ENCODE results near the gene SLC37A4.

- TF ChIP-seq POLR2A (IDR thresholded peaks at IDR 0.05; ENCODE audit: extremely low read depth, insufficient read length), result peak; percentile 13
- TF ChIP-seq, protein P1, sequence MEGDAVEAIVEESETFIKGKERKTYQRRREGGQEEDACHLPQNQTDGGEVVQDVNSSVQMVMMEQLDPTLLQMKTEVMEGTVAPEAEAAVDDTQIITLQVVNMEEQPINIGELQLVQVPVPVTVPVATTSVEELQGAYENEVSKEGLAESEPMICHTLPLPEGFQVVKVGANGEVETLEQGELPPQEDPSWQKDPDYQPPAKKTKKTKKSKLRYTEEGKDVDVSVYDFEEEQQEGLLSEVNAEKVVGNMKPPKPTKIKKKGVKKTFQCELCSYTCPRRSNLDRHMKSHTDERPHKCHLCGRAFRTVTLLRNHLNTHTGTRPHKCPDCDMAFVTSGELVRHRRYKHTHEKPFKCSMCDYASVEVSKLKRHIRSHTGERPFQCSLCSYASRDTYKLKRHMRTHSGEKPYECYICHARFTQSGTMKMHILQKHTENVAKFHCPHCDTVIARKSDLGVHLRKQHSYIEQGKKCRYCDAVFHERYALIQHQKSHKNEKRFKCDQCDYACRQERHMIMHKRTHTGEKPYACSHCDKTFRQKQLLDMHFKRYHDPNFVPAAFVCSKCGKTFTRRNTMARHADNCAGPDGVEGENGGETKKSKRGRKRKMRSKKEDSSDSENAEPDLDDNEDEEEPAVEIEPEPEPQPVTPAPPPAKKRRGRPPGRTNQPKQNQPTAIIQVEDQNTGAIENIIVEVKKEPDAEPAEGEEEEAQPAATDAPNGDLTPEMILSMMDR (IDR thresholded peaks at IDR 0.05; ENCODE audit: low read depth, low read length), result no peak
Measured at GRCh38 chr11:119012629-119013170, 18.0 kb downstream of the SLC37A4 start.
